COR-L47 (cell line): ENCODE results near the gene CYP2A6.

ENCODE experiments used
- DNase-seq: peaks from one replicate; lab custom pipeline; 2025; lab: John Stamatoyannopoulos, UW

The CYP2A6 gene

GRCh38 chr19:40801426-40802299 is 48.6 kb downstream of the CYP2A6 start:
- DNase-seq, result no peak

GRCh38 chr19:40800997-40801377 is 49.3 kb downstream of the CYP2A6 start:
- DNase-seq, result no peak

- DNase-seq, result no peak
These were observed 49.8 kb downstream of the CYP2A6 start for GRCh38 chr19:40800339-40800996.

- DNase-seq, result no peak
These were observed 50.5 kb downstream of the CYP2A6 start for GRCh38 chr19:40799558-40800338.

DNA sequence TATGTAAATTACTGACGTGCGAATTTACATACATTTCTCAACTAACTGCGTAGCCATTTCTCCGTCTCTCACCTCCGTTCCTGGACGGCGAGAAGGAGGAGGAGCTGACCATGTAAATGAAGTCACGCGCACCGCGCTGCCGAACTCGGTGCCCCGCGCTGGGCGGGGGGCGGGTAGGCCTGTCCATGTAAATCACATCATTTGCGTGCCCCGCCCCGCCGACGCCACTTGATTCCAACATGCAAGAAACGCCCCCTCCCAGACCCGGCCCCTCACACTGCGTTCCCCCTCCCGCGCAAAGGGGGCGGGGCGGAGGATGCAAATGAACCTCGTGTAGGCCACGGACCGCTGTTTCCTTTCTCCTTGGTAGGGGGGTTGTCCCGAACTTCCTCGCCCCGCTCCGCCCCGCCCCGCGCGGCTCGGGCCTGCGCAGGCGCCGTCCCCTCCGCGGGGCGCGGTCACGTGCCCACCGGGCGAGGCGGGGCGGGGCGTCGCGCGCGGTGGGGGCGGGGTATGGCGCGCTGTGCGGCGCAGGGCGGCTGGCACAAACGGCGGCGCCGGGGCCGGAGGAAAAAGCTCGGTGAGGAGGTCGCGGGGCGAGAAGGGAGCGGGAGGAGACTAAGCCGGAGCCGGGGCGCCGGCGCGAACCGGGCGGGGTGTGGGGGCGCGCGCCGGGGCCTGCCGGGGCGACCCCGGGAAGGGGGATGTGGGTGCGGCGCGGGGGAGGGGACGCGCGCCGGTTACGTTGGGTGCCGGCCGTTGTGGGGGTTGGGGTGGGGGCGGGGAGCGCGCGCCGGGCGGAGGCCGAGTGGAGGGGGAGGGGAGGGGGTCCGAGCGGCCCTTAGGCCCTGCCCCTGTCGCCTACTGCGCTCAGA is 51.3 kb downstream of the CYP2A6 start, which contains the start of gene EGLN2:
TSS of gene EGLN2 (plus strand) at position 509 of the 875 bp plus-strand sequence. CDS start 1,382 bp downstream, outside the sequence.
- DNase-seq, result peak; percentile 100

DNA sequence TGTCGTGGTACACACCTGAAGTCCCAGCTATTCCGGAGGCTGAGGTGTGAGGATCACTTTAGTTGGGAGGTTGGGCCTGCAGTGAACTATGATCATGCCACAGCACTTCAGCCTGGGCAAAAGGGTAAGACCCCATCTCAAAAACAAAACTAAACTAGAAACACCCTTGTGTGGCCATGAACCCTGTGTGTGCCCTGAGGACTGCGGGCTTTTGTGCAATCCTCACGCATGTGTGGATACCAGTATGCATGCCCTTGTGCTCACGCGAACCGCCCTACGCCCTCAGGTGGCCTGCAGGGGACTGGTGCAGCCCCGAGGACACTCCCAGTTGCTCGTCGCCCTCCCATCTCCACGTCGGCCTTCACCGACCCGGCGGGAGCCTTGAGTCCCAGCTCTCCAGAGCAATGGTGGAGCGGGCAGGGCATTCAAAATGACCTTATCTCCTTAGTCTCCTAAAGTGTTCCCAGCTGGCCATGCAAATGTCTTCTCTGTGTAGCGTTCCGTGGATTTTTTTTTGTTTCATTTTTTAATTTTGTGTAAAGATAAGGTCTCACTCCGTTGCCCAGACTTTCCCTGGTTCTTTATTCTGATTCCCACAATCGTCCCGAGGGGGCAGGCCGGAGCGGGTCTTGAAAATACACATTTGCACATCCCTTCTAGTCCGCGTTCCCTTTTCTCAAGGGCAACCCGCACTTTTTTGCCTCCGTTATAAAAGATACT is 52.1 kb downstream of the CYP2A6 start:
- peak; percentile 23 for DNase-seq

GRCh38 chr19:40797166-40797962 is 52.9 kb downstream of the CYP2A6 start:
- no peak for DNase-seq
